ENCODE measurements around the gene TAF13.

TAF13 gene

DNA sequence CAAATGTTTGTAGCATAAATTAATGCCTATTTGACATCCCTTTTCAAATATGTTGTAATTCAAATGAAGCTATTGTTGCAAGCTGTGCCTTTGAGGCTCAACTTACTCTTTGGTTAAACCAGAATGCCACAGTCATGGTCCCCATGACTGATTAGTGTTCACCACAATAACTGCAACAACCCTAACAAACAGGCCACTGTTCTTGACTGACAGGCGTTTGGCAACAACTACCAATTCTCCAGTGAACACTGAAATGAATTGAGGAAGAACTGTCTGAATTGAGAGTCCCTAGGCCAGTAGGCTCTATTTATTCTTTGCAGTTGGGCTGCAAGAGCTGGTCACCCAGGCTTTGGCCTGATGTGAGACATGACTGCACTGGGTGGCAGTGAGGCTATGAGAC lies 8.1 kb upstream of the TAF13 start:
- POLR2A ChIA-PET, result interaction anchor here (1.0 to 4.1 kb wide), 2 partner anchors 16 to 36 kb away, joined by 3 to 20 read pairs; no protein-coding TSS in a partner anchor
- Histone ChIP-seq H3K4me1 (ENCODE audit: control insufficient read depth, insufficient read depth, low read length) (no peaks in the 10 kb centered on the region), H3K27ac (ENCODE audit: extremely low read depth, low read depth, low read length) (no peak overlapping the region), H3K4me3 (ENCODE audit: low read depth, low read length) (no peak overlapping the region), H3K36me3 (ENCODE audit: control insufficient read depth in 2 of 2, insufficient read depth in 1 of 2, low read length in 2 of 2) (no peaks in the 10 kb centered on the region), H3K9me3 (ENCODE audit: control insufficient read depth, insufficient read depth, low read depth, low read length) (no peaks in the 10 kb centered on the region)
- TF ChIP-seq ATF2 (tag by site-specific recombination; IDR thresholded peaks at IDR 0.05; ENCODE audit: low read depth), result no peak
- no peak for TF ChIP-seq ZNF169 (tag by site-specific recombination; IDR thresholded peaks at IDR 0.05)
- no peak for TF ChIP-seq ZNF10 (tag by site-specific recombination; IDR thresholded peaks at IDR 0.05)
- TF ChIP-seq, protein P1, sequence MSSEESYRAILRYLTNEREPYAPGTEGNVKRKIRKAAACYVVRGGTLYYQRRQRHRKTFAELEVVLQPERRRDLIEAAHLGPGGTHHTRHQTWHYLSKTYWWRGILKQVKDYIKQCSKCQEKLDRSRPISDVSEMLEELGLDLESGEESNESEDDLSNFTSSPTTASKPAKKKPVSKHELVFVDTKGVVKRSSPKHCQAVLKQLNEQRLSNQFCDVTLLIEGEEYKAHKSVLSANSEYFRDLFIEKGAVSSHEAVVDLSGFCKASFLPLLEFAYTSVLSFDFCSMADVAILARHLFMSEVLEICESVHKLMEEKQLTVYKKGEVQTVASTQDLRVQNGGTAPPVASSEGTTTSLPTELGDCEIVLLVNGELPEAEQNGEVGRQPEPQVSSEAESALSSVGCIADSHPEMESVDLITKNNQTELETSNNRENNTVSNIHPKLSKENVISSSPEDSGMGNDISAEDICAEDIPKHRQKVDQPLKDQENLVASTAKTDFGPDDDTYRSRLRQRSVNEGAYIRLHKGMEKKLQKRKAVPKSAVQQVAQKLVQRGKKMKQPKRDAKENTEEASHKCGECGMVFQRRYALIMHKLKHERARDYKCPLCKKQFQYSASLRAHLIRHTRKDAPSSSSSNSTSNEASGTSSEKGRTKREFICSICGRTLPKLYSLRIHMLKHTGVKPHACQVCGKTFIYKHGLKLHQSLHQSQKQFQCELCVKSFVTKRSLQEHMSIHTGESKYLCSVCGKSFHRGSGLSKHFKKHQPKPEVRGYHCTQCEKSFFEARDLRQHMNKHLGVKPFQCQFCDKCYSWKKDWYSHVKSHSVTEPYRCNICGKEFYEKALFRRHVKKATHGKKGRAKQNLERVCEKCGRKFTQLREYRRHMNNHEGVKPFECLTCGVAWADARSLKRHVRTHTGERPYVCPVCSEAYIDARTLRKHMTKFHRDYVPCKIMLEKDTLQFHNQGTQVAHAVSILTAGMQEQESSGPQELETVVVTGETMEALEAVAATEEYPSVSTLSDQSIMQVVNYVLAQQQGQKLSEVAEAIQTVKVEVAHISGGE (tag by site-specific recombination; conservative IDR thresholded peaks at IDR 0.05; ENCODE audit: low read depth), result no peak
- TF ChIP-seq, protein P2, sequence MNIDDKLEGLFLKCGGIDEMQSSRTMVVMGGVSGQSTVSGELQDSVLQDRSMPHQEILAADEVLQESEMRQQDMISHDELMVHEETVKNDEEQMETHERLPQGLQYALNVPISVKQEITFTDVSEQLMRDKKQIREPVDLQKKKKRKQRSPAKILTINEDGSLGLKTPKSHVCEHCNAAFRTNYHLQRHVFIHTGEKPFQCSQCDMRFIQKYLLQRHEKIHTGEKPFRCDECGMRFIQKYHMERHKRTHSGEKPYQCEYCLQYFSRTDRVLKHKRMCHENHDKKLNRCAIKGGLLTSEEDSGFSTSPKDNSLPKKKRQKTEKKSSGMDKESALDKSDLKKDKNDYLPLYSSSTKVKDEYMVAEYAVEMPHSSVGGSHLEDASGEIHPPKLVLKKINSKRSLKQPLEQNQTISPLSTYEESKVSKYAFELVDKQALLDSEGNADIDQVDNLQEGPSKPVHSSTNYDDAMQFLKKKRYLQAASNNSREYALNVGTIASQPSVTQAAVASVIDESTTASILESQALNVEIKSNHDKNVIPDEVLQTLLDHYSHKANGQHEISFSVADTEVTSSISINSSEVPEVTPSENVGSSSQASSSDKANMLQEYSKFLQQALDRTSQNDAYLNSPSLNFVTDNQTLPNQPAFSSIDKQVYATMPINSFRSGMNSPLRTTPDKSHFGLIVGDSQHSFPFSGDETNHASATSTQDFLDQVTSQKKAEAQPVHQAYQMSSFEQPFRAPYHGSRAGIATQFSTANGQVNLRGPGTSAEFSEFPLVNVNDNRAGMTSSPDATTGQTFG (tag by site-specific recombination; IDR thresholded peaks at IDR 0.05; ENCODE audit: borderline replicate concordance), result no peak
- no peak for TF ChIP-seq KLF16 (tag by site-specific recombination; IDR thresholded peaks at IDR 0.05)
- TF ChIP-seq YY1 (tag by site-specific recombination; IDR thresholded peaks at IDR 0.05), result no peak
- TF ChIP-seq ZSCAN16 (tag by site-specific recombination; IDR thresholded peaks at IDR 0.05), result no peak
- TF ChIP-seq ZNF548 (tag by site-specific recombination; IDR thresholded peaks at IDR 0.05), result no peak
- CTCF ChIA-PET, result interaction anchor here (0.7 to 1.2 kb wide), 2 partner anchors 17 to 763 kb away, joined by 3 read pairs; no protein-coding TSS in a partner anchor

- TF ChIP-seq ZNF600 (tag by site-specific recombination; IDR thresholded peaks at IDR 0.05) (no peak), ZNF366 (tag by site-specific recombination; conservative IDR thresholded peaks at IDR 0.05) (no peak), ZNF350 (tag by site-specific recombination; IDR thresholded peaks at IDR 0.05) (no peak), ZNF398 (tag by site-specific recombination; IDR thresholded peaks at IDR 0.05) (no peak), ZNF610 (tag by site-specific recombination; IDR thresholded peaks at IDR 0.05; ENCODE audit: borderline replicate concordance) (no peak), ZNF623 (tag by site-specific recombination; IDR thresholded peaks at IDR 0.05) (no peak)
- CTCF ChIA-PET, result interaction anchor here (0.7 to 1.2 kb wide), 4 partner anchors 16 to 407 kb away, joined by 3 to 4 read pairs (median 3); no protein-coding TSS in a partner anchor
- Histone ChIP-seq H3K4me1 (ENCODE audit: control insufficient read depth, insufficient read depth, low read length) (no peaks in the 10 kb centered on the region), H3K36me3 (ENCODE audit: control insufficient read depth in 2 of 2, insufficient read depth in 1 of 2, low read length in 2 of 2) (no peaks in the 10 kb centered on the region), H3K4me3 (ENCODE audit: low read depth, low read length) (no peak overlapping the region), H3K9me3 (ENCODE audit: control insufficient read depth, insufficient read depth, low read depth, low read length) (no peaks in the 10 kb centered on the region), H3K27ac (ENCODE audit: extremely low read depth, low read depth, low read length) (no peak overlapping the region)
- POLR2A ChIA-PET, result interaction anchor here (1.0 to 4.1 kb wide), 2 partner anchors 17 to 35 kb away, joined by 3 to 20 read pairs; no protein-coding TSS in a partner anchor
These were observed 7.7 kb upstream of the TAF13 start for GRCh38 chr1:109083501-109083900.
